GM06990 (cell line): ENCODE results near the gene KLHDC4.

ENCODE experiments used
- DNase-seq: peaks from one replicate; pipeline ENCODE4 v3.0.0-alpha.2; 2011; ENCODE audit not compliant: insufficient read length; ENCODE audit errors: extremely low read depth
- H3K27me3 ChIP-seq: replicated peaks from 2 replicates; pipeline ENCODE4 v1.6.0; 2011; ENCODE audit warnings: low read length; ENCODE audit not compliant: control insufficient read depth, insufficient read depth
- H3K36me3 ChIP-seq: 2 replicates; pipeline ENCODE4 v1.5.1; 2011; ENCODE audit warnings: low read length; ENCODE audit not compliant: control insufficient read depth, insufficient read depth
- H3K4me3 ChIP-seq: replicated peaks from 2 replicates; pipeline ENCODE4 v1.5.1; 2011; ENCODE audit warnings: low read depth, mild to moderate bottlenecking, control low read depth, low read length
- TF ChIP-seq, protein P1 (sequence below): IDR thresholded peaks from 2 replicates; pipeline ENCODE4 v1.5.1; 2011; ENCODE audit warnings: low read length, control low read depth, mild to moderate bottlenecking, inconsistent platforms; ENCODE audit not compliant: insufficient read depth, poor library complexity, severe bottlenecking

KLHDC4 gene

DNA sequence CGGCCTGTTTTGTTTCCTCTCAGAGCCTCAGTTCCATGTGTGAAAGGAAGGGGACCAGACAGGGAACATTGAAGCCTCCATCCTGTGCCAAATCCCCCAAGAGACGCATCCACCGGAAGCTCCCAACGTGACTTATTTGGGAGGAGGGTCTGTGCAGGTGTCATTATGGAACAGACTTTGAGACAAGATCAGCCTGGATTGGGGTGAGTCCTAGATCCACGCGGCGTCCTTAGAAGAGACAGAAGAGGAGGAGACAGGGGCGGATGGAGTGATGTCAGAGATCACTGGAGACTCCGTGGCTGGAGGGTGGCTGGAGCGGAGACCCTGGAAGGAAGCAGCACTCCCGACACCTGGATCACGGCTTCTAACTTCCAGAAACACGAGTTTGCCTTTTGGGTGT lies 80.0 kb downstream of the KLHDC4 start:
- no peak for DNase-seq
- TF ChIP-seq, protein P1, sequence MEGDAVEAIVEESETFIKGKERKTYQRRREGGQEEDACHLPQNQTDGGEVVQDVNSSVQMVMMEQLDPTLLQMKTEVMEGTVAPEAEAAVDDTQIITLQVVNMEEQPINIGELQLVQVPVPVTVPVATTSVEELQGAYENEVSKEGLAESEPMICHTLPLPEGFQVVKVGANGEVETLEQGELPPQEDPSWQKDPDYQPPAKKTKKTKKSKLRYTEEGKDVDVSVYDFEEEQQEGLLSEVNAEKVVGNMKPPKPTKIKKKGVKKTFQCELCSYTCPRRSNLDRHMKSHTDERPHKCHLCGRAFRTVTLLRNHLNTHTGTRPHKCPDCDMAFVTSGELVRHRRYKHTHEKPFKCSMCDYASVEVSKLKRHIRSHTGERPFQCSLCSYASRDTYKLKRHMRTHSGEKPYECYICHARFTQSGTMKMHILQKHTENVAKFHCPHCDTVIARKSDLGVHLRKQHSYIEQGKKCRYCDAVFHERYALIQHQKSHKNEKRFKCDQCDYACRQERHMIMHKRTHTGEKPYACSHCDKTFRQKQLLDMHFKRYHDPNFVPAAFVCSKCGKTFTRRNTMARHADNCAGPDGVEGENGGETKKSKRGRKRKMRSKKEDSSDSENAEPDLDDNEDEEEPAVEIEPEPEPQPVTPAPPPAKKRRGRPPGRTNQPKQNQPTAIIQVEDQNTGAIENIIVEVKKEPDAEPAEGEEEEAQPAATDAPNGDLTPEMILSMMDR: no peak
- Histone ChIP-seq H3K27me3 (no peaks in the 10 kb centered on the region; the same call in 1 of the 2 replicates), H3K4me3 (no peak overlapping the region), H3K36me3 (no peaks in the 10 kb centered on the region)

DNA sequence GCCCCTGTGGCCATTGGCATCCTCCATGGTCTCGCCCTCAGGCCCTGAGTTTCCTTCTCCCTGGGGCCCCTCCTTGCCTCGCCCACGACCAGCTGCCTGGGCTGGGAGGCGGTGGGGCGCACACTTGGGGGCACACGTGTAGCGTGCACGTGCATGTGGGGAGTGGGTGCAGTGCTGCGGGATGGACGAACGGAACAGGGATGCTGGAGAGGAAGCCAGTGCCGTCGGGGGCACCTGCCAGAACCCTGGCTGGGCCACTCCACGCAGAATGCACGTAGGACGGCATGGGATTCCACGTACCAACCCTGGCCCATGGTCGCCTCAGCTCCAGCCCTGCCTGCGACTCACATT lies 80.4 kb downstream of the KLHDC4 start:
- H3K4me3 ChIP-seq: no peak overlapping the region

DNA sequence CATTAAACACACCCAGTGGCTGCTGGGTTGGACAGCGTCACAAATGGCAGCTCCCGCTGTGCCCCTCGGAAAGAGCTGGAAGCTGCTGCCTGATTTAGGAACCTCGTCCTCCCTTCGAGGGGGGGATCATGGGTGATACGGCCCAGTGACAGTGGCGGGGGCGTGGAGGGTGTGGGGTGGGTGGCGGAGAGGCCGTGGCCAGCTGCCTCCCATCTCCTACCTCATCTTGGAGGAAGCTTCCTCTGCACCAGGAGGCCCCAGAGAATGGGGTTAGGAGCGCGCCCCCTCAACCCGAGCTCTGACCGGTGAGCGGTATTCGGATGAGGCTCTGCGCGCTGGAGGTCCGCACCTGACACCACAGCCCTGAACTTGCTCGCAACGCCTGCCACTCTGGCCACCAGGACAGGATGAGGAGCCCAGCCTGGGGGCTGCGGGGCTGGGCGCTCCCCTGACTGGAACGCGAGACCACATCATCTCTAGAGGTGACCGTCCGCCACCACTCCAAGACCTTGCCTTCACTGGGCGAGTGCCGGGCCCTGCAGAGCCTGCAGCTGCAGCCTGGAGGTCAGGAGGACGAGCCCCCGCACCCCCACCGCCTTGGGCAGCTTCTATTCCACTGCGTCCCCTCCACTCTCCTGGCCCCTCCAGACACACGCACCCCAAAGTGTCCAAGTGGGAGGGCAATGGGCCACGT lies 80.9 kb downstream of the KLHDC4 start:
- H3K27me3 ChIP-seq: no peaks in the 10 kb centered on the region; the same call in 1 of the 2 replicates
- DNase-seq: no peak
- TF ChIP-seq, protein P1: no peak
- H3K4me3 ChIP-seq: no peak overlapping the region
- no peaks in the 10 kb centered on the region for H3K36me3 ChIP-seq

More for the DNA sequence above, 80.4 kb downstream of the KLHDC4 start:
- TF ChIP-seq, protein P1: no peak
- Histone ChIP-seq H3K27me3 (no peaks in the 10 kb centered on the region; the same call in 1 of the 2 replicates), H3K36me3 (no peaks in the 10 kb centered on the region)
- DNase-seq: no peak

DNA sequence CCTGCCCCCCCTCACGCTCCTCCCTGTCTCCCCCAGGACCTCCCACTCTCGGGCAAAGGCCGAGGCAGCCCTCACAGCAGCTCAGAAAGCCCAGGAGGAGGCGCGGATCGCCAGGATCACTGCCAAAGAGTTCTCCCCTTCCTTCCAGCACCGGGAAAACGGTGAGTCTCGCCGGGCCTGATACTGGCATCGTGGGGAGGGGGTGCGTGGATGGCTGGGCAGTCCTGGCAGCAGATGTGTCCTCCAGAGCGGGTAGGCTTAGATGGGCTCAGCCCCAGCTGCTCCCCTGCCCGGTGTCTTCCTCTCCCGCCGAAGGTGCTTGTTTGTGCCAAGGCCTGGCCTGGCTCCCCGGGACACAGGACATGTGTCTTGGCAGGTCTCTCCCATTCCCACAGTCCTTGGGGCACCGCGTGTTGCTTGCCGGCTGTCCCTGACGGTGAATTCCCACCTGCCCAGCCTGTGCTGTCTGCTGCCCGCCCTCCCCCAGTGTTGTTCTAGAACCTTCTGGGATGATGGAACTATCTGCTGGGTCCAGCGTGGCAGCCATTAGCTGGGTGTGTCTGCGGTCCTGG lies 81.6 kb downstream of the KLHDC4 start:
- H3K27me3 ChIP-seq: no peaks in the 10 kb centered on the region; the same call in 1 of the 2 replicates
- H3K4me3 ChIP-seq: no peak overlapping the region
- TF ChIP-seq, protein P1: no peak
- no peak for DNase-seq
- no peaks in the 10 kb centered on the region for H3K36me3 ChIP-seq

DNA sequence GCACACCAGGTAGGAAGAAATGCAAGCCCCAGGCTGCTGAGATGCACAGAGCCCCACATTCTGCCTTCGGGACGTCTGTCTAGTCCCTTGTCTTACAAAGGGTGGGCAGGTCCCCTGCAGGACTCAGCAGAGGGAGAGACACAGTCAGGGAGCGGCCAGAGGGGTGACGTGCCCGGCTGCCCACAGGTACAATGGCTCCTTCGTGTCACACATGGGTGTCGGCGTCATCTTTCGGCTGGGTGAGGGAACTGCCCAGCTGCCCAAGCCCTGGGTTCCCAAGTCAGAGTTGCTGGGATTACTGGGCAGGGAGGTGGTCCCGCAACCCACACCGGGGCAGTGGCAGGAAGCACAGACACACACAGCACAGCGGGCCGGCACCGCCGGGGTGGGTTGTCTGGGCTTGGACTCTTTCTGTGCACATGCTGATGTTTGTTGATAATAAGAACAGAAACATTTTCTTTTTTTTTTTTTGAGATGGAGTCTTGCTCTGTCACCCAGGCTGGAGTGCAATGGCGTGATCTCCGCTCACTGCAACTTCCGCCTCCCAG lies 82.9 kb downstream of the KLHDC4 start:
- no peaks in the 10 kb centered on the region for H3K36me3 ChIP-seq
- no peaks in the 10 kb centered on the region; the same call in 1 of the 2 replicates for H3K27me3 ChIP-seq
- no peak overlapping the region for H3K4me3 ChIP-seq
- DNase-seq: no peak
- TF ChIP-seq, protein P1: no peak
